ENCODE results near the gene PADI4.

PADI4 gene

GRCh38 chr1:17350928-17351446 is 43.0 kb downstream of the PADI4 start:
- DNase-seq, result no peak

- no peak for DNase-seq
Observed at GRCh38 chr1:17351598-17352324, 43.8 kb downstream of the PADI4 start.

DNA sequence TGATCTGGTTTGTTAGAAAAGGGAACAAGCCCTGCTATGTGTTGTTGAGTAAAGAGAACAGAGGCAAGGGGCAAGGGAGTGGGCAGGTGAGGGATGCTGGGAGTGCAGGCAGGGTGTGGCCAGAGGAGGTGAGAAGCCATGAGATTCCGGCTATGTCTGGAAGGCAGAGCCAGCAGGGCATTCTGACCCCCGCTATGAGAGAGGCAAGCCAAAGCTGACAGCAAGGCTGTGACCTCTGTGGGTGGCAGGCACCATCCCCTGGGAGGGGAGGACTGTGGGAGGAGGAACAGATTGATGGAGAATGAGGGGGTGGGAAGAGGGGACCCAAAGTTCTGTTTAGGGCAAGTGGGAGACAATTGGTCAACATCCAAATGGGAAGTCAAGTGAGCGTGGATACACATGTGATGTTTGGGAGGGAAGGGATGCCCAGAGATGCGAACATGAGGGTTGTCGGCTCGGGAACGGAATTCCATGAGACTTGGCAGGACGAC is 44.5 kb downstream of the PADI4 start:
- DNase-seq, result no peak

DNA sequence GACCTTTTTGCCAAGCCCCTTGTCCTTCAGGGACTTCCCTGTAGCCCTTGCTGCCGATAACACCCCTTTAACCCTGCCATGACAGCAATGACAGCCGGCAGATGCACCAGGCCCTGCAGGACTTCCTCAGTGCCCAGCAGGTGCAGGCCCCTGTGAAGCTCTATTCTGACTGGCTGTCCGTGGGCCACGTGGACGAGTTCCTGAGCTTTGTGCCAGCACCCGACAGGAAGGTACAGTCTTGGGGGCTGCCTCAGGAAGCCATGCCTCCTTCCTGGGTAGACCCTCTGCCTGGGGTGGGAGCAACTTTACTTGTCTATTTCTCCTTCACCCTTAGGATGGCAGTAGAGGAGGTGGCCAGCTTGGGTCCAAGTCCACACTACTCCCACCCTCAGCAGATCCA is 47.9 kb downstream of the PADI4 start:
- no peak for DNase-seq

- no peak for DNase-seq
Observed at GRCh38 chr1:17356387-17357026, 48.5 kb downstream of the PADI4 start.

DNA sequence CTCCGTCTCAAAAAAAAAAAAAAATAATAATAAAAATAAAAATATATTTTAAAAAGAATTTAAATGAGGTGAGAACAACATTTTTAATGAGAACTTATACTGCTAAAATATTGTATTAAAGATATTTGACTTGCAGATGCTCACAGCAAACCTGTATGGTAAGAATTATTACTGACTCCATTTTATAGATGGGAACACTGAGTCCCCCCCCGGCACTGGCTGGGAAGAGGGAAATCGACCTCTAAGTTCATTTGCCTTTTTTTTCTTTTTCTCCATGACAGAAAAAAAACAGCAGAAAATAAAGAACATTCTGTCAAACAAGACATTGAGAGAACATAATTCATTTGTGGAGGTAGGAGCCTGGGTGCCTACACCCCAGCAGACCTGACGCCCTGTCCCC is 50.6 kb downstream of the PADI4 start:
- DNase-seq, result no peak

DNA sequence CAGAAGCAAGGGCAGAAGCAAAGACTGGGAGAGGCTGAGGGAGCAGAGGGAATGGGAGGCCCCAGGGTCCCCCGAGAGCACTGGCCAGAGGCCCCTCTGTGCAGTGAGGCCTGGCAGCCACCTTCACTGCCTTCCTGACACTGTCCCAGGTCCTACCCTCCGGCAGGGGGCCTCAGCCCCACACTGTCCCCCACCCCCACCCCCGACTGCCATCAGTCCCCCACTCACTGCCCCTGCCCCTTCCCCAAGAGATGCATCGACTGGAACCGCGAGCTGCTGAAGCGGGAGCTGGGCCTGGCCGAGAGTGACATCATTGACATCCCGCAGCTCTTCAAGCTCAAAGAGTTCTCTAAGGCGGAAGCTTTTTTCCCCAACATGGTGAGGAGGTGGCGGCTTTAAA is 51.0 kb downstream of the PADI4 start:
- no peak for DNase-seq

- no peak for DNase-seq
Observed at GRCh38 chr1:17359808-17360207, 51.8 kb downstream of the PADI4 start.

GRCh38 chr1:17360272-17360956 is 52.4 kb downstream of the PADI4 start:
- no peak for DNase-seq

DNA sequence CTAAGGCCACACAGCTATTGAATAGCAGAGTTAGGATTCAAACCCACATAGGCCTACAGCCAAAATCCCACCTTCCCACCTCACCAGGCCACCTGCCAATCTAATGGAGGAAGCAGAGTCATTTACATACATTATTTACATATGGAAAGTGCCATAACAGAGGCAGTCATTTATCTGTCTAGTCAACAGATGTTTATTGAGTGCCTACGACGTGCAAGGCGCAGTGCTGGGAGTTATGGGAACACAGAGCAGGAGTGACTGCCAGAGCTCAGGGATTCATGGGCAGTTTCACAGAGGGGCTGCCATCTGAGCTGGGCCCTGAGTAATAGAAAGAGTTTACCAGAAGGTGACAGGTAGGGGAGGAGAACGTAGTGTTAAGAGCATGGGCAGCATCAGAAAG is 53.7 kb downstream of the PADI4 start:
- no peak for DNase-seq

DNA sequence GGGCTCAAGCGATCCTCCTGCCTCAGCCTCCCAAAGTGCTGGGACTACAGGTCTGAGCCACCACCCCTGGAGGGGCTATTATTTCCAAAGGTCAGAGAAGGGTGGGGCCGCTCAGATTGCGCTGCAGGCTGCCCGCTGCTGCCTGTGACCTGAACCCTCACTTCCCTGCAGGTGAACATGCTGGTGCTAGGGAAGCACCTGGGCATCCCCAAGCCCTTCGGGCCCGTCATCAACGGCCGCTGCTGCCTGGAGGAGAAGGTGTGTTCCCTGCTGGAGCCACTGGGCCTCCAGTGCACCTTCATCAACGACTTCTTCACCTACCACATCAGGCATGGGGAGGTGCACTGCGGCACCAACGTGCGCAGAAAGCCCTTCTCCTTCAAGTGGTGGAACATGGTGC is 55.4 kb downstream of the PADI4 start:
- no peak for DNase-seq

DNA sequence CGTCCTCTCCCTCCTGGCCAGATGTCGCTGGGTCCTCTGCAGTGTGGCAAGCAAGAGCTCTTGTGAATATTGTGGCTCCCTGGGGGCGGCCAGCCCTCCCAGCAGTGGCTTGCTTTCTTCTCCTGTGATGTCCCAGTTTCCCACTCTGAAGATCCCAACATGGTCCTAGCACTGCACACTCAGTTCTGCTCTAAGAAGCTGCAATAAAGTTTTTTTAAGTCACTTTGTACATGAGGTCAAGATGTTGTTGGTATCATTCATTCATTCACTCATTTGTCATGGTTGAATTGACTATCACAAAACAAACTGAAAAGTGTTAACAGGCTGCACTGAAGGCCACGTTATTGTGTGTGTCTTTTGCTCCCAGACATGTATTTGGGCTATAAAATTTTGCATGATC is 55.8 kb downstream of the PADI4 start:
- no peak for DNase-seq

DNA sequence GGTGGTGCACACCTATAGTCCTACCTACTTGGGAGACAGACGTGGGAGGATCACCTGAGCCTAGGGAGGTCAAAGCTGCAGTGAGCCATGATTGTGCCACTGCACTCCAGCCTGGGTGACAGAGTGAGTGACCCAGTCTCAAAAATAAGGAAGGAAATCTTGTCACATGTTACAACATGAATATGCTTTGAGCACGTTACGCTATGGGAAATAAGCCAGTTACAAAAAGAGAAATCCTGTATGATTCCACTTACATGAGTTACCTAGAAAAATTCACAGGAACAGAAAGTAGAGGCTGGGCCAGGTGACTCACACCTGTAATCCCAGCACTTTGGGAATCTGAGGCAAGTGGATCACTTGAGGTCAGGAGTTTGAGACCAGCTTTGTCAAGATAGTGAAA is 57.3 kb downstream of the PADI4 start:
- DNase-seq, result no peak

DNA sequence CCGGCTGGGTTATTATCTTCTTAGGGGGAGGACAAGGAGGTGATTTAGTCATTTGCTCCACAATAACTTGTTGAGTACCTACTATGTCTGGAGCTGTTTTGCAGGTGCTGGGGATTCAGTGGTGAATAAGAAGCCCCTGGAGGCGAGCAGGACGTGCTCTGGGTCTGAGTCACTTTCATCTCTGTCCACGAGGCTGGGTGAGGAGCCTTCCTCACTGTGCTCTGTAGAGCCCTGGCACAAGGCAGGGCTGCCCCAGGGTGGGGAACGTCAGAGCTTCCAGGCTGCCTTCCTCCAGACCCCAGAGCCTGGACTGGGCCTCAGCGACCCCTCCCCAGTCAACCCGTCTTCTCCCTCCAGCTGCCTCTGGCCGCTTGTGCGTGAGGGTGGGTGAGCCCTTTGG is 61.5 kb downstream of the PADI4 start:
- DNase-seq, result no peak

- DNase-seq, result no peak
Observed at GRCh38 chr1:17370618-17371017, 62.6 kb downstream of the PADI4 start.

GRCh38 chr1:17371896-17372295 is 63.9 kb downstream of the PADI4 start, which contains the start of gene PADI6:
PADI6 (plus strand) TSS chr1:17372196; CDS start chr1:17372246, 50 bp downstream.
- DNase-seq, result no peak

DNA sequence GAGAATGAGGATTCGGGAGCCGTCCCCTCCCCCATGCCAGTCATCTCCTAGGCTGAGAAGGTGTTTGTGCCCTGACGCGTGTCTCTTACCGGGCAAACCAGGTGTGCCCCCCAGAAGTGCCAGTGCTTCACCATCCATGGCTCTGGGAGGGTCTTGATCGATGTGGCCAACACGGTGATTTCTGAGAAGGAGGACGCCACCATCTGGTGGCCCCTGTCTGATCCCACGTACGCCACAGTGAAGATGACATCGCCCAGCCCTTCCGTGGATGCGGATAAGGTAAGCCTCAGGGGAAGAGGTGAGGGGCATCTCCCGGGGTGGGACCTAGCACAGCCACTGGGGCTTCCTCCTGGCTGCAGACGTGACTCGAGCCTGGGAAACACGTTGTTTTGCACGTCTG is 65.0 kb downstream of the PADI4 start:
- no peak for DNase-seq

DNA sequence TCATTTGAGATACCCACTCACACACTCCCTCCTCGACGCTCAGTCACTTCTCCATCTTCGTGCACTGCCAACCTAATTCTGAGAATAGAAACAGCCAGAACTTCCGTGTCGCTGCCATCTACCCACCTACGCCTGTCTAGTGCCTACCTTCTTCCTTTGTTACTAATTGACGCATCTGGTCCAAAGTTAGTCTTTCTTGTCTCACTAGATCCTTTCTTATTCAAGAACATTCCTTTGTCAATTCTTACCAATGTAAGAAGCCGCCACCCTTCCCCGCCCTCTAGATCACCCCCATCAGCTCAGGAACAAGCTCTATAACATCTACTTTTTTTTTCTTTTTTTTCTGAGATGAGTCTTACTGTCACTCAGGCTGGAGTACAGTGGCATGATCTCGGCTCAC is 67.7 kb downstream of the PADI4 start:
- no peak for DNase-seq

DNA sequence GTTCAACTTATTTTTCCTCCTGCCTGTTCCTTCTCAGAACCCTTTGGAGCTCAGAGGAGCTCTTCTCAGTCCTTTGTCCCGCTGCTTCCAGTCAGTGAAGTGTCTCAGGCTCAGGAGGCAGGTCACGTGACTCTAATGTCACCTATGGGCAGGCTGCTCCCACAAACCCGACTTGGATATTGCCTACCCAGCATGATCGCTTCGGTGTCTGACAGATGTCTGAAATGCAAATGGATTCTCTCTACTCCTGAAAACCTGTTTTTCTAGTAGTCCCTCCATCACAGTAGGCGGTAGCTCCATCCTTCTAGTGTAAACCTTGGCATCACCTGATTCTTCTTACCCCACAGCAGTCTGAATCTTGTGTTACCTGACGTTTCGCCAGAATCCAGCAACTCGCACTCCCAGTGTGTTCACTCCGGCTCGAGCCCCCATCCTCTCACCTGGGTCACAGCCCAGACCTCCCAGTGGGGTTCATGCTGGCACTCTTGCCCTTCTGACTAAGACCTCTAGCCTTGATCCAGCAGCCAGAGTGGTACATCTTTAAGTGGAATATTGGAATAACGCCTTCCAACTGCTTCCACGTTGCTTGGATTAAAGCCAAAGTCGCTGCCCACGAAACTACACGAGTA is 69.4 kb downstream of the PADI4 start:
- no peak for DNase-seq

- DNase-seq, result no peak
Observed at GRCh38 chr1:17381161-17381560, 73.2 kb downstream of the PADI4 start.

GRCh38 chr1:17392199-17392740 is 84.3 kb downstream of the PADI4 start:
- DNase-seq, result no peak

GRCh38 chr1:17393230-17393629 is 85.2 kb downstream of the PADI4 start:
- DNase-seq, result no peak

Measured in T1000 (cell line).